ENCODE measurements around the gene SYNGR1.

DNA sequence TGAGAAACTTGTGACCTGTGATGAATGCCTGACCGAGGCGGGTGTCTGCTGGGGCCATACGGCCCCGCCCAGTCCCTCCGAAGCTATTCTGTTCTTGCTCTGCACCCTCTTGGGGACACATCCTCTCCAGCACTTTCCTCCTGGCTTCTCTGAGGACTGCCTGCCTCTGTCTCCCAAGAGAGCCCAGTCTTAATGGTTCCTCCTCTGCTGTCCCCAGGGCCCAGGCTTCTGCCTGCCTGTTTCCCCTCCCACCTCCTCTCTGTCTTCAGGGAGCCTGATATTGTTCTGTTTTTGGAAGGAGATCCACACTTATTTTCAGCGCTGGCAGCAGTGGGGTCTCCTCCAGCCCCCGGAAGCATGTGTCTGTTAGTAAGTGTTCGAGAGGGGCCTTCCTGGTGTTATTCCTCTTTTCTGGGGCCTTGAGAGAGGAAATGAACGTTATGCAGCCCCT is 18.7 kb downstream of the SYNGR1 start:
- TF ChIP-seq CTCF (IDR thresholded peaks at IDR 0.05): no peak
- no peak for TF ChIP-seq POLR2A (IDR thresholded peaks at IDR 0.05)

All from thyroid gland (tissue), 4 donors.